Upper lobe of right lung (tissue), 1 donor: ENCODE measurements around the gene GLT6D1. TPM values are rescaled to one million over a fixed set of nuclear protein-coding genes. Genes with fewer than 3 reads are reported as not detected.
"Not testable (repeated sequence)": the region's sequence is repeated elsewhere in the genome, so short reads cannot be mapped to it uniquely, and the experiment has no call there.

Source experiments
- ATAC-seq: fragments of 200-7000 bp; cut with Tn5 transposase; one replicate; pipeline ENCODE4 v1.9.1; 2020; ENCODE audit warnings: mild to moderate bottlenecking, moderate library complexity
- DNase-seq: peaks from one replicate; pipeline ENCODE4 v3.0.0-alpha.2; 2020
- H3K27ac ChIP-seq: fragments of 200-600 bp; one replicate; pipeline ENCODE4 v1.8.0; 2022
- H3K27me3 ChIP-seq: fragments of 200-600 bp; one replicate; pipeline ENCODE4 v1.8.0; 2022; ENCODE audit warnings: mild to moderate bottlenecking
- H3K36me3 ChIP-seq: fragments of 200-600 bp; one replicate; pipeline ENCODE4 v1.8.0; 2022
- H3K4me1 ChIP-seq: fragments of 200-600 bp; one replicate; pipeline ENCODE4 v1.8.0; 2022
- H3K4me3 ChIP-seq: fragments of 200-600 bp; one replicate; pipeline ENCODE4 v1.8.0; 2022; ENCODE audit warnings: mild to moderate bottlenecking
- H3K9me3 ChIP-seq: fragments of 200-600 bp; one replicate; pipeline ENCODE4 v1.8.0; 2022
- intact Hi-C: fragments of 100-400 bp; cut with DNase I; formaldehyde crosslinking; loops from one replicate; pipeline ENCODE4 v1.11.0; 2022
- total RNA-seq: library from RNA; stranded (reverse); fragmentation: NEBNext Ultra II Directional; extraction: Animal tissue kit (Norgen Biotek cat#: 25700); gene quantifications from one replicate; pipeline ENCODE4 v1.2.1, GENCODE V29; 2021
- TF ChIP-seq, protein P1 (sequence below): fragments of 200-600 bp; IDR thresholded peaks from one replicate; pipeline ENCODE4 v1.8.0; 2022; ENCODE audit warnings: antibody characterized with exemption
- donor health status: DM: no; HTN: yes; CAD: no; lungs with severe emphysema.

The GLT6D1 gene
- total RNA-seq, 1 donor from 2014 or later, result not detected

DNA sequence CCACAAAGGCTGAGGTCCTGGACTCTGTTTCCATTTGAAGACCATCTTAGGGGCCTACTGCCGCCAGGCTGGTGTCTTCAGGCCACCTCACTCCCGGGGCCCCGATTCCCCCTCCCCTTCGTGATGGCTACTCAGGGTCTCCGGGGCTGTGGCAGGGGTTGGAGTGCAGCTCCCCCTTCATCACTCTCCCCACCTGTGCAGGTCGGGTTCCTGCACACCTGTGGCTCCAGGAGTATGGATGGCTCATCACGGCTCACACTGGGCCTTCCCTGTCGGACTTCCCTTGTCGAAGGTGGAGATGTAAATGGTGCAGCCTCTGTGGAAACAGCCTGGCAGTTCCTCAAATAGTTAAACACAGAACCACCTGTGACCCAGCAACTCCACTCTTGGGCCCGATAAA, 35.6 kb upstream of the GLT6D1 start:
- Histone ChIP-seq H3K9me3 (no peaks in the 10 kb centered on the region), H3K36me3 (no peaks in the 10 kb centered on the region), H3K4me3 (no peak overlapping the region), H3K4me1 (no peaks in the 10 kb centered on the region), H3K27ac (no peak overlapping the region), H3K27me3 (peaks cover 8% of the 10 kb centered on the region)
- intact Hi-C loops, result no loop called here
- TF ChIP-seq, protein P1, sequence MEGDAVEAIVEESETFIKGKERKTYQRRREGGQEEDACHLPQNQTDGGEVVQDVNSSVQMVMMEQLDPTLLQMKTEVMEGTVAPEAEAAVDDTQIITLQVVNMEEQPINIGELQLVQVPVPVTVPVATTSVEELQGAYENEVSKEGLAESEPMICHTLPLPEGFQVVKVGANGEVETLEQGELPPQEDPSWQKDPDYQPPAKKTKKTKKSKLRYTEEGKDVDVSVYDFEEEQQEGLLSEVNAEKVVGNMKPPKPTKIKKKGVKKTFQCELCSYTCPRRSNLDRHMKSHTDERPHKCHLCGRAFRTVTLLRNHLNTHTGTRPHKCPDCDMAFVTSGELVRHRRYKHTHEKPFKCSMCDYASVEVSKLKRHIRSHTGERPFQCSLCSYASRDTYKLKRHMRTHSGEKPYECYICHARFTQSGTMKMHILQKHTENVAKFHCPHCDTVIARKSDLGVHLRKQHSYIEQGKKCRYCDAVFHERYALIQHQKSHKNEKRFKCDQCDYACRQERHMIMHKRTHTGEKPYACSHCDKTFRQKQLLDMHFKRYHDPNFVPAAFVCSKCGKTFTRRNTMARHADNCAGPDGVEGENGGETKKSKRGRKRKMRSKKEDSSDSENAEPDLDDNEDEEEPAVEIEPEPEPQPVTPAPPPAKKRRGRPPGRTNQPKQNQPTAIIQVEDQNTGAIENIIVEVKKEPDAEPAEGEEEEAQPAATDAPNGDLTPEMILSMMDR, result no peak
- DNase-seq (no peak), ATAC-seq (no peak)

DNA sequence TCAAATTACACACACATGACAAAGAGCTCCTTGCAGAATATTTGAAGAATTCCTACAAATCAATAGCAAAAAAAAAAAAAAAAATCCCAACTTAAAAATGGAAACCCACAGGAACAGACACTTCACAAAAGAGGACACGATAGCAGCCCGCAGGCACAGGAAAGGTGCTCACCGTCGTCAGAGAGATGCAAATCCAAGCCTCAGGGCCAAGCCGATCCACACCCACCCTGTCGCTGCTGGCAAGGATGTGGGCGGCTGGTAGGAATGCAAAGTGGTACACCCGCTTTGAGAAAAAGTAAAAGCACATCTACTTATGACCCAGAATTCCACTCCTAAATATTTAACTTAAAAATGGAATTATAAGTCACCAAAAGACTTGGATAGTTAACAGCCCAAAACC, 34.6 kb upstream of the GLT6D1 start:
- intact Hi-C loops, result no loop called here
- Histone ChIP-seq H3K4me1 (no peaks in the 10 kb centered on the region), H3K36me3 (no peaks in the 10 kb centered on the region), H3K4me3 (no peak overlapping the region), H3K9me3 (no peaks in the 10 kb centered on the region), H3K27ac (no peak overlapping the region), H3K27me3 (peaks cover 8% of the 10 kb centered on the region)
- DNase-seq, result no peak
- ATAC-seq, result no peak
- TF ChIP-seq, protein P1, result no peak

DNA sequence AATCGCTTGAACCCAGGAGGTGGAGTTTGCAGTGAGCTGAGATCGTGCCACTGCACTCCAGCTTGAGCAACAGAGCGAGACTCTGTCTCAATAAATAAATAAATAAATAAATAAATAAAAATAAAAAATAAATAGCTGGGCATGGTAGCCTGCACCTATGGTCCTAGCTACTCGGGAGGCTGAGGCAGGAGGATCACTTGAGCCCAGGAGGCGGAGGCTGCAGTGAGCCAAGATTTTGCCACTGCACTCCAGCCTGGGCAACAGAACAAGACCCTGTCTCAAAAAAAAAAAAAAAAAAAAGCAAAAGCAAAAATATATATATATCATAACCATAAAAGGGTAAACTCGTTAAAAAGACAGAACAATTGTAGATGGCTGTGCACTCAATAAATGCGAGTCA, 33.4 kb upstream of the GLT6D1 start:
- intact Hi-C loops, DNase-seq, ATAC-seq: not testable (repeated sequence)

DNA sequence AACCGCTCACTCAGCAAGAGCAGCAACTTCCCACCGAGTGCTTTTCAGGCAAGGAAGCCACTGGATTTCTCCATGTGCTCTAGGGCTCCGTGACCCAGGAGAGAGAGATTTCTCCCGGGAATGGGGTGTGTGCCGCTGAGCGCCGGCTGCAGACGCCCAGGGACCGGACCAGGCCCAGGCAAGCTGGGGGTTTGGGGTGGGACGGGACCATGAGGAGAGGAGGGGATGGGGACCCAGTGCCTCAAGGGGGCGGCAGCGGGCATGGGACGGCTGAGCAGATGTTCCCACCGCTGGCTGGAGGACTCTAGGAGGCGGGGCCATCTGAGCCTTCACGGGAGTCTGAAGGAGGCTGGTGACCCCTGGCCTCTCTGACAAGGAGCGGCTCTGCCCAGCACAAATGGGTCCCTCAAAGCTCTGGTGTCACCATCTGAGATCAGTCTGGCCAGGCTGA, 32.3 kb upstream of the GLT6D1 start:
- Histone ChIP-seq H3K9me3 (no peaks in the 10 kb centered on the region), H3K27ac (no peak overlapping the region), H3K36me3 (no peaks in the 10 kb centered on the region), H3K4me3 (no peak overlapping the region), H3K4me1 (no peaks in the 10 kb centered on the region), H3K27me3 (peaks cover 8% of the 10 kb centered on the region)
- peak; percentile 51 for DNase-seq
- intact Hi-C loops, result no loop called here
- TF ChIP-seq, protein P1, result no peak
- ATAC-seq, result no peak

More for the DNA sequence above, 33.4 kb upstream of the GLT6D1 start:
- H3K4me1 ChIP-seq, H3K27ac ChIP-seq, H3K27me3 ChIP-seq, H3K9me3 ChIP-seq, H3K36me3 ChIP-seq, H3K4me3 ChIP-seq: not testable (repeated sequence)

DNA sequence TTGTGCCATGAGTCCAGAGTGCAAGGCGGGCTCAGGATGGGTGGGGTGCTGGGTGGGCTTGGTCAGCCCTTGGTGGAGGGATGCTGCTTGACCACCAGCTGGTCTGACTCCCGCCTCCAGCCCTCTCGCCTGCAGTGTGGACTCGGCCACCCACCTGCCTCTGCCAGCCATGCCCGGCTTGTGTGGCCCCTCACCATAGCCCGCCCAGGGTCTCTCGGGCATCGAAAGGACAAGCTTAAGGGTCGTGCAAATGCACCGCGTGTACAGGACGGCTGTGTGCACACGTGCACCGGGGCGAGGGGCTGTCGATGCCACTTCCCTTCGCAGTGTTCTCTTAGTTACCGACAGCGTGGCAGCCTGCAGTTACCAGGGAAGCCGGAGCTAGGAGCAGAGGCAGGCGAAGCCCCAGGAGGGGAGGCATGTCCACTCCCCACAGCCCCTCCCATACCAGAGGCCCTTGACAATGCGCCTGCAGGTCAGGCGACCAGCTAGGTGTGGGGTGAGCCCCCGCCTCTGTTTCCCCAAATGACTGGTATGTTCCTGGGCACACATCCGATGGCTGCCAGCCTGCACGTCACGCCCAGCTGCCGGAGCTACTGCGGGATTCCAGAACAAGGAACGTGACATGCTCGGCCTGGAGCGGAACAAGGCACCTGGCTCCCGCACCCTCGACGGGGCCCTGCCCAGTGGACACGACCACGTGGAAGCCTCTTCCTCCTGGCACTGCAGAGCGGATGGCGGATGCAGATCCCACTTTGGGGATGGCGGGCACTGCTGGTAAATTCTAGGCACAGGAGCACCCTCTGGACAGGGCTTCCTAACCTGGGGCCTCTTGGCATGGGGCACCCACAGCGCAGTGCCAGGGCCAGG, 31.6 kb upstream of the GLT6D1 start:
- H3K27me3 ChIP-seq, result peaks cover 11% of the 10 kb centered on the region
- TF ChIP-seq, protein P1, result no peak
- DNase-seq (peak; percentile 58), ATAC-seq (no peak)
- no peak overlapping the region for H3K4me3 ChIP-seq
- no peaks in the 10 kb centered on the region for H3K9me3 ChIP-seq
- H3K27ac ChIP-seq, result no peak overlapping the region
- intact Hi-C loops, result no loop called here
- H3K36me3 ChIP-seq, result no peaks in the 10 kb centered on the region
- no peaks in the 10 kb centered on the region for H3K4me1 ChIP-seq

DNA sequence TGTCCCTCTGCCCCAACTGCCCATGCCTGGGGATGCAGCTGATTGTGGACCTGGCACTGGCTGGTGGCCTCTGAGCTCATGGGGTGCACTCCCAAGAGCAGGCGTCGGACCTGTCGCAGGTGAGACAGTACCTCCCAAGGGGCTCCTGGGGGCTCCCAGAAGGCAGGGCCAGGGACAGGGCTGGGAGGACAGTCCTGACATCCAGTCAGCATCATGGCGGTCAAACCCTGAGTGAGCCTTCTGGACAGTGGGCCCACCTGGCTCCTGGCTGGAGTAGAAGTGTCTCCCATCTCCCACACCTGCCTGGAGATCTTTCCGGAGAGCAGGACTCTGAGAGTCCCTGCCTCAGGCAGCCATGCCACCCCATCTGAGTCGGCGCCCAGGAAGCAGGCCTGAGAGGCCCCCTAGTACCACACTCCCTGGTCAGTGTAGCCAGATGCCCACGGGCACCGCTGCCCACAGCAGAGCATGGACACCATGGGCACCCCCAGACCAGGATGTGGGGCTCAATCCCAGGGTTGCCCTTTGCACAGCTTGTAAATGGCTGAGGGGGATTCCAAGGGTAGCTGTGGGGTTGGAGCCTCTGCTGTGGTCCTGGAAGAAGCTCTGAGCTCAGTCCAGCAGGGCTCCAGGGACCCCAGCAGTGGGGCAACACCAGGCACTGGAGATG, 30.4 kb upstream of the GLT6D1 start:
- DNase-seq, result peak; percentile 57
- intact Hi-C loops, result no loop called here
- no peak overlapping the region for H3K27ac ChIP-seq
- peaks cover 15% of the 10 kb centered on the region for H3K27me3 ChIP-seq
- no peaks in the 10 kb centered on the region for H3K9me3 ChIP-seq
- H3K36me3 ChIP-seq, result no peaks in the 10 kb centered on the region
- ATAC-seq, result no peak
- TF ChIP-seq, protein P1, result no peak
- H3K4me1 ChIP-seq, result no peaks in the 10 kb centered on the region
- H3K4me3 ChIP-seq, result no peak overlapping the region

DNA sequence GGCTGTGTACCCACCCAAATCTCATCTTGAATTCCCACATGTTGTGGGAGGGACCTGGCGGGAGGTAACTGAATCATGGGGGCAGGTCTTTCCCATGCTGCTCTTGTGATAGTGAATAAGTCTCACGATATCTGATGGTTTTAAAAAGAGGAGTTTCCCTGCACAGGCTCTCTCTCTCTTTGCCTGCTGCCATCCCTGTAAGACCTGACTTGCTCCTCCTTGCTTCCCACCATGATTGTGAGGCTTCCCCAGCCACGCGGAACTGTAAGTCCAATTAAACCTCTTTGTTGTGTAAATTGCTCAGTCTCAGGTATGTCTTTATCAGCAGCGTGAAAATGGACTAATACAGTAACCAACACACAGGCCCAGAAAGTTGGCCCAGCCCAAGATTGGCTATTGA, 29.7 kb upstream of the GLT6D1 start:
- H3K4me3 ChIP-seq, DNase-seq, H3K36me3 ChIP-seq, H3K9me3 ChIP-seq, H3K4me1 ChIP-seq, ATAC-seq, H3K27ac ChIP-seq, intact Hi-C loops: not testable (repeated sequence)
- peaks cover 15% of the 10 kb centered on the region for H3K27me3 ChIP-seq
